Lower lobe of right lung (tissue), 2 donors: Measurements from ENCODE around the gene PLXNB1. TPM values are rescaled to one million over a fixed set of nuclear protein-coding genes. Genes with fewer than 3 reads are reported as not detected.

Experiments
- ATAC-seq, 2 donors: fragments of 200-7000 bp; cut with Tn5 transposase; one replicate each; pipeline ENCODE4 v1.9.1; 2020 to 2022; ENCODE audit warnings: mild to moderate bottlenecking in 2 of 2, moderate library complexity in 2 of 2
- DNase-seq: peaks from one replicate; pipeline ENCODE4 v3.0.0-alpha.2; 2020
- H3K27ac ChIP-seq: fragments of 200-600 bp; one replicate; pipeline ENCODE4 v1.8.0; 2022
- H3K27me3 ChIP-seq: fragments of 200-600 bp; one replicate; pipeline ENCODE4 v1.8.0; 2022; ENCODE audit warnings: low read depth
- H3K36me3 ChIP-seq: fragments of 200-600 bp; one replicate; pipeline ENCODE4 v1.8.0; 2022; ENCODE audit warnings: mild to moderate bottlenecking
- H3K4me1 ChIP-seq: fragments of 200-600 bp; one replicate; pipeline ENCODE4 v1.8.0; 2022
- H3K4me3 ChIP-seq: fragments of 200-600 bp; one replicate; pipeline ENCODE4 v1.8.0; 2022; ENCODE audit warnings: mild to moderate bottlenecking
- H3K9me3 ChIP-seq: fragments of 200-600 bp; one replicate; pipeline ENCODE4 v1.8.0; 2022
- CTCF ChIP-seq: fragments of 200-600 bp; IDR thresholded peaks from one replicate; pipeline ENCODE4 v1.8.0; 2022; ENCODE audit warnings: antibody characterized with exemption, mild to moderate bottlenecking
- intact Hi-C: fragments of 100-400 bp; cut with DNase I; formaldehyde crosslinking; loops from one replicate; pipeline ENCODE4 v1.11.0; 2022
- total RNA-seq: library from RNA; stranded (reverse); fragmentation: NEBNext Ultra II Directional; extraction: Animal tissue kit (Norgen Biotek cat#: 25700); gene quantifications from one replicate; pipeline ENCODE4 v1.2.1, GENCODE V29; 2021
- donor health status: DM: no; HTN: yes; CAD: no; lungs with severe emphysema.

Gene PLXNB1
- total RNA-seq, 1 donor from 2014 or later, result 94.3 TPM

DNA sequence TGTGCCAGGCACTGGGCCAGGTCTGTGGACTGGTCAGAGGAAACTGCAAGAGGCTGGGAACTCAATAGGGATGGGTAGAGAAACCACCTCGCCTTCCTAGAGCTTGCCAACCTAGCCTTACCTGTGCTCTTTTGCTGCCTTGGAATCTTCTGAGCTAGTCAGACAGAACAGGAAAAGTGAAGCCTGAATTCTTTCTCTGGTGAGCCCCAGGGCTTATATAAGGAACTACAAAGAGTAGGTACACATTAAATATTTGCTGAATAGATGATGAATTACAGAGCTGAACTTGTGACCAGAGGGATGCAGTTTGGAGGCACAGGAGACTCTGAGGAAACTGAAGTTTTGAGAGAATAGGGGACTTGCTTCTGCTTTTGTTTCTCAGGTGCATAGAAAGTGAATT lies 73.5 kb downstream of the PLXNB1 start:
- Histone ChIP-seq H3K9me3 (peaks cover 5% of the 10 kb centered on the region), H3K36me3 (no peaks in the 10 kb centered on the region), H3K27ac (no peak overlapping the region), H3K4me1 (no peaks in the 10 kb centered on the region), H3K27me3 (no peaks in the 10 kb centered on the region), H3K4me3 (no peak overlapping the region)
- intact Hi-C loops, result no loop called here
- ATAC-seq (no peak), DNase-seq (no peak)
- no peak for TF ChIP-seq CTCF

- Histone ChIP-seq H3K27ac (no peak overlapping the region), H3K4me1 (no peaks in the 10 kb centered on the region), H3K9me3 (no peaks in the 10 kb centered on the region), H3K4me3 (no peak overlapping the region), H3K27me3 (no peaks in the 10 kb centered on the region), H3K36me3 (no peaks in the 10 kb centered on the region)
- DNase-seq (no peak), ATAC-seq (no peak)
- no peak for TF ChIP-seq CTCF
- intact Hi-C loops, result no loop called here
Measured at GRCh38 chr3:48353987-48354386, 75.9 kb downstream of the PLXNB1 start.

Other genes with a start within 250 kb of the PLXNB1 start
- 0.83 TPM for gene CDC25A, start 241.7 kb downstream of the PLXNB1 start, total RNA-seq
- gene CAMP, start 206.6 kb downstream of the PLXNB1 start, total RNA-seq, result 2.3 TPM
- 23.8 TPM for gene ZNF589, start 189.0 kb downstream of the PLXNB1 start, total RNA-seq
- gene NME6, start 128.7 kb downstream of the PLXNB1 start, total RNA-seq, result 34.7 TPM
- gene SPINK8, start 96.4 kb downstream of the PLXNB1 start, total RNA-seq, result not detected
- gene FBXW12, start 57.9 kb downstream of the PLXNB1 start, total RNA-seq, result not detected
- gene CCDC51, start 10.0 kb upstream of the PLXNB1 start, total RNA-seq, result 8.6 TPM
- 153 TPM for gene TMA7, start 10.2 kb upstream of the PLXNB1 start, total RNA-seq
- 5.9 TPM for gene ATRIP, start 16.7 kb upstream of the PLXNB1 start, total RNA-seq
- 187 TPM for gene SHISA5, start 74.1 kb upstream of the PLXNB1 start, total RNA-seq
- gene PFKFB4, start 126.7 kb upstream of the PLXNB1 start, total RNA-seq, result 12.9 TPM
- gene UCN2, start 133.7 kb upstream of the PLXNB1 start, total RNA-seq, result 0.32 TPM
- gene COL7A1, start 165.2 kb upstream of the PLXNB1 start, total RNA-seq, result 2.6 TPM
- gene UQCRC1, start 179.6 kb upstream of the PLXNB1 start, total RNA-seq, result 121 TPM
- not detected for gene TMEM89, start 191.7 kb upstream of the PLXNB1 start, total RNA-seq
- 20.8 TPM for gene SLC26A6, start 205.4 kb upstream of the PLXNB1 start, total RNA-seq
- gene CELSR3, start 232.8 kb upstream of the PLXNB1 start, total RNA-seq, result 1.0 TPM